Heart right ventricle (tissue), 16 donors: ENCODE results near the gene CD6. TPM values are rescaled to one million over a fixed set of nuclear protein-coding genes. Genes with fewer than 3 reads are reported as not detected.
A peak's percentile ranks its signal among the peaks of the same experiment; 100 is the strongest.

Experiments used
- ATAC-seq, 8 donors: fragments of 200-7000 bp; cut with Tn5 transposase; one replicate each; pipeline ENCODE4 v1.9.1; 2020; ENCODE audit warnings: mild to moderate bottlenecking in 8 of 8, moderate library complexity in 8 of 8, moderate number of reproducible peaks in 1 of 8
- DNase-seq, 2 donors: peaks; one replicate each; pipeline ENCODE4 v3.0.0-alpha.2; 2020
- H3K27ac ChIP-seq, 10 donors: fragments of 200-600 bp; sonication (generic) in 2 of 10; one replicate each; pipeline versions ENCODE4 v1.5.0 to v1.8.0; 2020 to 2022; ENCODE audit warnings: mild to moderate bottlenecking in 3 of 10
- H3K27me3 ChIP-seq, 7 donors: fragments of 200-600 bp; one replicate each; pipeline ENCODE4 v1.8.0; 2021 to 2022; ENCODE audit warnings: mild to moderate bottlenecking in 2 of 7
- H3K36me3 ChIP-seq, 9 donors: fragments of 200-600 bp; sonication (generic) in 1 of 9; one replicate each; pipeline versions ENCODE4 v1.5.0 to v1.8.0; 2020 to 2022; ENCODE audit warnings: mild to moderate bottlenecking in 2 of 9
- H3K4me1 ChIP-seq, 9 donors: fragments of 200-600 bp; sonication (generic) in 1 of 9; one replicate each; pipeline versions ENCODE4 v1.5.0 to v1.8.0; 2020 to 2022; ENCODE audit warnings: mild to moderate bottlenecking in 4 of 9
- H3K4me3 ChIP-seq, 10 donors: fragments of 200-600 bp; sonication (generic) in 2 of 10; one replicate each; pipeline versions ENCODE4 v1.5.0 to v1.8.0; 2020 to 2022; ENCODE audit warnings: mild to moderate bottlenecking in 7 of 10, moderate library complexity in 2 of 10
- H3K9me3 ChIP-seq, 11 donors: fragments of 200-600 bp in 10 of 11; sonication (generic) in 2 of 11; one replicate each; pipeline versions ENCODE4 v1.5.0 to v1.8.0; 2013 to 2022; ENCODE audit warnings: mild to moderate bottlenecking in 2 of 11, control low read depth in 1 of 11, moderate library complexity in 1 of 11
- CTCF ChIP-seq, 9 donors: fragments of 200-600 bp; sonication (generic) in 2 of 9; IDR thresholded peaks; one replicate each; pipeline versions ENCODE4 v1.5.0 to v1.8.0; 2021 to 2022; ENCODE audit warnings: antibody characterized with exemption in 9 of 9, mild to moderate bottlenecking in 5 of 9, moderate library complexity in 1 of 9
- WGBS, 2 donors: extraction: QIAGEN DNeasy Blood & Tissue Kit; methylation state at CpG; one replicate each; pipeline ENCODE4 v1.1.7; 2013; ENCODE audit warnings: inconsistent platforms in 1 of 2; 5-methylcytosine and 5-hydroxymethylcytosine counted together
- intact Hi-C, 10 donors: fragments of 100-400 bp; cut with DNase I; formaldehyde crosslinking; loops; one replicate each; pipeline versions ENCODE4 v1.11.1 to v1.14.2; 2022
- polyA plus RNA-seq, 2 donors: library from polyadenylated mRNA; stranded (reverse); fragments of 200-250 nt; gene quantifications; one replicate each; pipeline ENCODE4 v1.2.3, GENCODE V29; 2013
- total RNA-seq, 10 donors: library from RNA; stranded (reverse); fragmentation: NEBNext Ultra II Directional in 3 of 10; extraction: Animal tissue kit (Norgen Biotek cat#: 25700) in 3 of 10; gene quantifications; one replicate each; pipeline versions ENCODE4 v1.2.1 to v1.2.4, GENCODE V29; 2021 to 2023
- donor health status: Arrhythmogenic right ventricular cardiomyopathy.
- donor health status: ischemic (EF 13 %, LVEDD 7.1; RV severe dilation, severe dysfunction).
- donor health status: healthy with polysubstance abuse.
- donor health status: DM: no; HTN: yes; CAD: no.
- donor health status: DM: no; HTN: no; CAD: no.
- donor health status: ischemic (EF 25% LVEDD 6.9; RV normal size, moderate dysfunction).
- donor health status: ischemic (EF 25% LVEDD 5.7; RV mildly dilated, moderate dysfunction).
- donor health status: healthy.
- donor health status: DM: yes; HTN: yes; CAD: no.
- donor health status: Ischemic cardiomyopathy.
- donor health status: ischemic (EF 35%, LVEDD 5.7; RV mildly dilated, moderate dysfunction).
- donor health status: nonischemic (EF 11% LVEDD 7.7; RV severe dilation, severe dysfunction).
- donor health status: DM: yes; HTN: yes; CAD: no.
- donor health status: PGD.
- donor health status: ischemic (EF 29% LVEDD 5.4; RV normal size, mild dysfunction).
- donor health status: nonischemic (EF 23%, LVEDD 6.1; RV moderate dilation, normal function).

Gene CD6
- total and polyA plus RNA-seq, 12 donors: 0.07 to 4.5 (median 0.34) TPM; not detected in 1

DNA sequence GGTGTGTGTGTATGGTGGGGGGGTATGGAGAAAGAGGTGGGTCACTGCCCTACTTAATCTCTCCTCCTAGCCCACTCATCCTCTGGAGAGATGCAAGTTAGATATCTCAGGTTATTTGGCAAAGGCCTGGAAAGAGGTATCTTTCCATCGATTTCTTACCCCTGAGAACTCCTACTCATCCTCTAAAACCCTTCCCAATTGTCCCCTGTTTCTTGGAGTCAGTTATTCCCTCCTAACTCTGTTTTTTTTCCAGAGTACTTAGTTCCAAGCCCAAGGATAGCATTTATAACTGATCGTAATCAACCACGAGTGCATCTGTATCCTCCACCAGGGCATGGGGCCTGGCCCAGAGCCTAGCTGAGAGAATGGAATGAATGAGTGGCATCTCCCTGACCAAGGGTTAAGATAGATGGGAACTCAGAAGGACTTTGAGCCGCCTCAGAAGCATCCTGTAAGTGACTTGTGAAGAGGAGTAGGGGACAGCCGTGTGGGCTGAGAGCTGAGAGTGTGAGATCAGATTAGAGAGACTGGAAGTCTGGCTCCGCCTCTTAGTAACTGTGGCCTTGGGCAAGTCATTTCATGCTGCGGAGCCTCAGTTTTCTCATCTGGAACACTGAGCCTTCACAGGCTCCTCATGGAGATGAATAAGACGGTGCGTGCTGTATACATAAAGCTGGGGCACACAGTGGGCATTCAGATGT, 16.2 kb downstream of the CD6 start:
- no peaks in the 10 kb centered on the region for H3K9me3 ChIP-seq
- no peak for DNase-seq
- TF ChIP-seq CTCF (IDR thresholded peaks at IDR 0.05): no peak
- intact Hi-C loops: no loop called here
- ATAC-seq: no peak
- peak overlapping the region in 1 of 10 donors; percentile 77 for H3K27ac ChIP-seq
- 86 to 89% methylated on average over 9 of the region's 9 CpGs for WGBS, 2 donors
- peaks cover 0 to 26% (median 3%) of the 10 kb centered on the region in 7 donors for H3K27me3 ChIP-seq
- H3K36me3 ChIP-seq: no peaks in the 10 kb centered on the region
- H3K4me3 ChIP-seq: no peak overlapping the region
- peaks cover 0 to 4% (median 0%) of the 10 kb centered on the region in 9 donors for H3K4me1 ChIP-seq

DNA sequence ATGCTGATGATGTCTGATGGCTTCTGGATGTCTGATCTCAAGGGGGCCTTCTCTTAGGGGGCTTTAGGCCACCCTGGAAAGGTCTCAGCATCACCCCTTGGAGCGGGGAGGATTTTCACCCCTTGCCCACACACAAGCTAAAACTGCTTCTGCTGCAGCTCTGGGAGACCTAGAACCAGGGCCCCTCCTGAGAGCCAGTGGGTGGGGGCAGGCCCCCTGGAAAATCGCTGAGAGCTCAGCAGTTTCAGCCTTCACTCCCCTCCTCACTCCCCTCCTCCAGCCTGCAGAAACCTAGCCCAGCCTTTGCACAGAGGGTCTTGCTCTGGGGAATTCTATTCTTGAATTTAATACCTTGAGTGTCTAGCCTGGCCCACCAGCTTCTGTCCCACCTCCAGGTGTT, 17.2 kb downstream of the CD6 start:
- 74 to 80% methylated on average over 2 of the region's 2 CpGs for WGBS, 2 donors
- peaks cover 0 to 36% (median 6%) of the 10 kb centered on the region in 7 donors for H3K27me3 ChIP-seq
- H3K4me1 ChIP-seq: peaks cover 0 to 4% (median 0%) of the 10 kb centered on the region in 9 donors
- no peak overlapping the region for H3K4me3 ChIP-seq
- DNase-seq (no peak), ATAC-seq (no peak)
- H3K27ac ChIP-seq: no peak overlapping the region
- no peaks in the 10 kb centered on the region for H3K36me3 ChIP-seq
- H3K9me3 ChIP-seq: no peaks in the 10 kb centered on the region
- intact Hi-C loops: no loop called here
- TF ChIP-seq CTCF (IDR thresholded peaks at IDR 0.05): no peak

DNA sequence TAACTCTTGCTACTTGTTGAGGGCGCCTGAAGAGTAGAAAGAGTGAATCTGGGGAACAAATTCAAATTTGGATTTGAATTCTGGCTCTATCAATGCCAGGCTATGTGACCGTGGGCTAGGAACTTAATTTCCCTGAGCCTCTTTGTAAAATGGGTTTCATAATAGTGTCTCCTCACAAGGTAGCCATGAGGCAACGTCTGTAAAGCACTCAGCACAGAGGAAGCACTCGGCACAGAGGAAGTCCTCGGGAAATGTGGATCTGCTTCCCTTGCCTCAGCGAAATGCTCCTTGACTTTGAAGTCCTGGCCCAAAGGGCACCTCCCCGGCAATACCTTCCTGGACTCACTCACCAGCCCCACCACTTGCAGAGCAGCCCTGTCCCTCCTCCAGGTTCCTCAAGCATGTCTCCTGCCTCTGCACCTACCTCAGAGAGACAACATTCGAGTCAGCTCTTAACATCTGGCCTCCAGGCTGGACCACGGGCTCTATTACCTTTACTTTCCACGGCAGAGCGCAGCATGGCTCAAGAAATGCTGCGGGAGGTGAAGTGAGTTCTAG, 17.7 kb downstream of the CD6 start:
- Histone ChIP-seq H3K27ac (no peak overlapping the region), H3K4me1 (peaks cover 0 to 4% (median 0%) of the 10 kb centered on the region in 9 donors), H3K27me3 (peaks cover 0 to 40% (median 11%) of the 10 kb centered on the region in 7 donors), H3K9me3 (no peaks in the 10 kb centered on the region), H3K4me3 (no peak overlapping the region), H3K36me3 (no peaks in the 10 kb centered on the region)
- 58 to 59% methylated on average over 12 of the region's 12 CpGs for WGBS, 2 donors
- ATAC-seq: peak in 1 of 8 donors; percentile 38
- no peak for DNase-seq
- intact Hi-C loops: no loop called here
- TF ChIP-seq CTCF (IDR thresholded peaks at IDR 0.05): no peak

DNA sequence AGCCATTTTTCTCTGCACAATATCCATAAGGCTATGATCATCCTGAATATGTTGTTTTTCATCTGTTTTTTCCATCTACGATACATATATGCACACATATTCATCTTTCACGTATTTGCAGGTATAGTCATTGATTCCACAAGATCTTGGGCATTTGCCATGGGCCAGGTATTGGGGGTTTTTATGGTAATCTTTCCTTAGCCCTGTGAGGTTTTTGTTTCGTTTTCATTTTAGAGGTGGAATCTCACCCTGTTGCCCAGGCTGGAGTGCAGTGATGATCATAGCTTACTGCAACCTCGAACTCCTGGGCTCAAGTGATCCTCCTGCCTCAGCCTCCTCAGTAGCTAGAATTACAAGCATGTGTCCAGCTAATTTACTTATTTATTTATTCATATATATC, 20.0 kb downstream of the CD6 start:
- H3K4me1 ChIP-seq: peaks cover 0 to 16% (median 8%) of the 10 kb centered on the region in 9 donors
- H3K27me3 ChIP-seq: peaks cover 0 to 55% (median 15%) of the 10 kb centered on the region in 7 donors
- H3K4me3 ChIP-seq: no peak overlapping the region
- H3K9me3 ChIP-seq: no peaks in the 10 kb centered on the region
- WGBS, 2 donors: 96% methylated on average over 4 of the region's 4 CpGs
- TF ChIP-seq CTCF (IDR thresholded peaks at IDR 0.05): no peak
- intact Hi-C loops: no loop called here
- ATAC-seq: no peak
- H3K27ac ChIP-seq: no peak overlapping the region
- no peaks in the 10 kb centered on the region for H3K36me3 ChIP-seq
- DNase-seq: no peak
